Kidney (tissue), 14 donors: ENCODE results near the gene PCDHA7. TPM values are rescaled to one million over a fixed set of nuclear protein-coding genes. Genes with fewer than 3 reads are reported as not detected.
"Not testable (repeated sequence)": the region's sequence is repeated elsewhere in the genome, so short reads cannot be mapped to it uniquely, and the experiment has no call there.

Experiments
- DNase-seq, 5 donors: peaks; one replicate each; pipeline ENCODE4 v3.0.0-alpha.2; 2013 to 2020
- FAIRE-seq: peaks from 2 replicates; lab custom pipeline; 2012; peaks lifted over from hg19 to GRCh38; lab: Jason Lieb, UNC
- H3K27ac ChIP-seq, 2 donors: one replicate each; pipeline ENCODE4 v1.7.0; 2013; ENCODE audit warnings: low read depth in 2 of 2, low read length in 2 of 2, inconsistent platforms in 1 of 2
- H3K27me3 ChIP-seq: one replicate; pipeline ENCODE4 v1.7.1; 2013; ENCODE audit warnings: low read length, inconsistent platforms; ENCODE audit not compliant: control insufficient read depth, insufficient read depth
- H3K36me3 ChIP-seq, 3 donors: one replicate each; pipeline versions ENCODE4 v1.7.0 to v1.7.1; 2013; ENCODE audit warnings: low read length in 3 of 3, control low read depth in 1 of 3, inconsistent platforms in 1 of 3; ENCODE audit not compliant: insufficient read depth in 3 of 3, control insufficient read depth in 2 of 3
- H3K4me1 ChIP-seq, 3 donors: one replicate each; pipeline versions ENCODE4 v1.7.0 to v1.7.1; 2013; ENCODE audit warnings: low read length in 3 of 3, inconsistent platforms in 1 of 3, low read depth in 1 of 3; ENCODE audit not compliant: control insufficient read depth in 2 of 3, insufficient read depth in 2 of 3
- H3K4me3 ChIP-seq, 3 donors: one replicate each; pipeline versions ENCODE4 v1.7.0 to v1.8.1; 2013; ENCODE audit warnings: low read length in 3 of 3, control low read depth in 1 of 3, inconsistent platforms in 1 of 3
- H3K9ac ChIP-seq, 3 donors: one replicate each; pipeline versions ENCODE4 v1.7.0 to v1.7.1; 2013; ENCODE audit warnings: low read length in 3 of 3, control low read depth in 1 of 3, inconsistent platforms in 1 of 3
- H3K9me3 ChIP-seq, 3 donors: one replicate each; pipeline versions ENCODE4 v1.7.0 to v1.7.1; 2013; ENCODE audit warnings: low read length in 3 of 3, control low read depth in 1 of 3, inconsistent platforms in 1 of 3; ENCODE audit not compliant: control insufficient read depth in 2 of 3, insufficient read depth in 1 of 3
- CTCF ChIP-seq: IDR thresholded peaks from 3 replicates; pipeline ENCODE4 v1.5.1; 2012; ENCODE audit warnings: mild to moderate bottlenecking, moderate library complexity, borderline replicate concordance; ENCODE audit not compliant: insufficient read depth; ENCODE audit errors: extremely low read depth
- intact Hi-C: fragments of 100-400 bp; cut with DNase I; formaldehyde crosslinking; loops from one replicate; pipeline ENCODE4 v1.11.1; 2022
- polyA plus RNA-seq: library from polyadenylated mRNA; stranded (reverse); fragments of 350-450 nt; fragmentation: Illumina TruSeq; extraction: RNeasy Lipid Tissue Mini Kit (QIAGEN cat#74804); gene quantifications from one replicate; pipeline ENCODE4 v1.2.3, GENCODE V29; 2014; ENCODE audit warnings: low read depth, low replicate concordance; ENCODE audit not compliant: insufficient read depth
- total RNA-seq: library from RNA; stranded (reverse); fragmentation: NEBNext Ultra II Directional; extraction: Animal tissue kit (Norgen Biotek cat#: 25700); gene quantifications from one replicate; pipeline ENCODE4 v1.2.1, GENCODE V29; 2021
- donor health status: control.
- donor health status: control.
- donor health status: control.
- donor health status: control.
- donor health status: control.
- donor health status: DM: yes; HTN: yes; CAD: no.
- donor health status: Normal renal cell carcinoma (clear cell type).

PCDHA7 gene
- total and polyA plus RNA-seq, 2 donors from 2014 or later: 0.62 to 1.1 TPM

DNA sequence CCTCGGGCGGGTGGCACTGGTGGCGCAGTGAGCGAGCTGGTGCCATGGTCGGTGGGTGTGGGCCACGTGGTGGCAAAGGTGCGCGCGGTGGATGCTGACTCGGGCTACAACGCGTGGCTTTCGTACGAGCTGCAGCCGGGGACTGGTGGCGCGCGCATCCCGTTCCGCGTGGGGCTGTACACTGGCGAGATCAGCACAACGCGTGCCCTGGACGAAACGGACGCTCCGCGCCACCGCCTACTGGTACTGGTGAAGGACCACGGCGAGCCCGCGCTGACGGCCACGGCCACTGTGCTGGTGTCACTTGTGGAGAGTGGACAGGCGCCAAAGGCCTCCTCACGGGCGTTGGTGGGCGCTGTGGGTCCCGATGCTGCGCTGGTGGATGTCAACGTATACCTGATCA, 25.2 kb upstream of the PCDHA7 start:
- Histone ChIP-seq H3K4me1 (no peaks in the 10 kb centered on the region), H3K9me3 (peaks cover 0 to 10% (median 0%) of the 10 kb centered on the region in 3 donors), H3K4me3 (no peak overlapping the region), H3K36me3 (no peaks in the 10 kb centered on the region), H3K27me3 (no peaks in the 10 kb centered on the region), H3K27ac (no peak overlapping the region), H3K9ac (no peak overlapping the region)
- DNase-seq (peak in 1 of 5 donors; percentile 72), FAIRE-seq (no peak)
- TF ChIP-seq CTCF: no peak
- intact Hi-C loops: no loop called here

- Histone ChIP-seq H3K9me3 (peaks cover 0 to 2% (median 0%) of the 10 kb centered on the region in 3 donors), H3K27me3 (no peaks in the 10 kb centered on the region), H3K4me3 (no peak within 1 kb of the TSS), H3K9ac (no peak within 1 kb of the TSS), H3K36me3 (no peaks in the 10 kb centered on the region), H3K27ac (no peak within 1 kb of the TSS), H3K4me1 (no peaks in the 10 kb centered on the region)
- DNase-seq: peak in 2 of 5 donors; percentile 13 to 66
- TF ChIP-seq CTCF: no peak
- FAIRE-seq: no peak
- intact Hi-C loops: no loop called here
These were observed 12.4 kb upstream of the PCDHA7 start, which contains the start of gene PCDHA5 for GRCh38 chr5:140821375-140822280. PCDHA5 (plus strand) TSS chr5:140821613.

GRCh38 chr5:140822281-140822629, 11.8 kb upstream of the PCDHA7 start:
- TF ChIP-seq CTCF: no peak
- H3K27ac ChIP-seq: no peak overlapping the region
- intact Hi-C loops: no loop called here
- no peak overlapping the region for H3K4me3 ChIP-seq
- no peaks in the 10 kb centered on the region for H3K27me3 ChIP-seq
- H3K36me3 ChIP-seq: no peaks in the 10 kb centered on the region
- FAIRE-seq (no peak), DNase-seq (no peak)
- H3K4me1 ChIP-seq: no peaks in the 10 kb centered on the region
- no peak overlapping the region for H3K9ac ChIP-seq
- H3K9me3 ChIP-seq: no peaks in the 10 kb centered on the region

DNA sequence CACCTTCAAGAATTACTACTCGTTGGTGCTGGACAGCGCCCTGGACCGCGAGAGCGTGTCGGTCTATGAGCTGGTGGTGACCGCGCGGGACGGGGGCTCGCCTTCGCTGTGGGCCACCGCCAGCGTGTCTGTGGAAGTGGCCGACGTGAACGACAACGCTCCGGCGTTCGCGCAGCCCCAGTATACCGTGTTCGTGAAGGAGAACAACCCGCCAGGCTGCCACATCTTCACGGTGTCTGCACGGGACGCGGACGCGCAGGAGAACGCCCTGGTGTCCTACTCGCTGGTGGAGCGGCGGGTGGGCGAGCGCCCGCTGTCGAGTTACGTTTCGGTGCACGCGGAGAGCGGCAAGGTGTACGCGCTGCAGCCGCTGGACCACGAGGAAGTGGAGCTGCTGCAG, 11.1 kb upstream of the PCDHA7 start:
- H3K4me1 ChIP-seq, H3K27me3 ChIP-seq, H3K4me3 ChIP-seq, H3K9ac ChIP-seq, FAIRE-seq, H3K9me3 ChIP-seq, intact Hi-C loops, H3K36me3 ChIP-seq, H3K27ac ChIP-seq: not testable (repeated sequence)
- peak in 1 of 5 donors; percentile 63 for DNase-seq
